Frontal cortex (tissue), 4 donors: ENCODE data around the gene GOLGA8T. TPM values are rescaled to one million over a fixed set of nuclear protein-coding genes. Genes with fewer than 3 reads are reported as not detected.
"Not testable (repeated sequence)": the region's sequence is repeated elsewhere in the genome, so short reads cannot be mapped to it uniquely, and the experiment has no call there.

Experiments
- DNase-seq, 2 donors: peaks; one replicate each; pipeline ENCODE4 v3.0.0; 2012; ENCODE audit warnings: low spot score in 2 of 2
- FAIRE-seq: peaks from 2 replicates; lab custom pipeline; 2012; peaks lifted over from hg19 to GRCh38; lab: Jason Lieb, UNC
- small RNA-seq: library from RNA; depleted of rRNA; stranded (forward); fragments of <200 nt; gene quantifications from one replicate; pipeline ENCODE3, GENCODE V24; 2014
- total RNA-seq: library from RNA; depleted of rRNA; stranded (reverse); fragments of >200 nt; gene quantifications from one replicate; pipeline ENCODE4 v1.2.3, GENCODE V29; 2014
- donor health status: control.
- donor health status: control.
- donor health status: control.

The GOLGA8T gene
- total RNA-seq, 1 donor from 2014 or later, result not detected

DNA sequence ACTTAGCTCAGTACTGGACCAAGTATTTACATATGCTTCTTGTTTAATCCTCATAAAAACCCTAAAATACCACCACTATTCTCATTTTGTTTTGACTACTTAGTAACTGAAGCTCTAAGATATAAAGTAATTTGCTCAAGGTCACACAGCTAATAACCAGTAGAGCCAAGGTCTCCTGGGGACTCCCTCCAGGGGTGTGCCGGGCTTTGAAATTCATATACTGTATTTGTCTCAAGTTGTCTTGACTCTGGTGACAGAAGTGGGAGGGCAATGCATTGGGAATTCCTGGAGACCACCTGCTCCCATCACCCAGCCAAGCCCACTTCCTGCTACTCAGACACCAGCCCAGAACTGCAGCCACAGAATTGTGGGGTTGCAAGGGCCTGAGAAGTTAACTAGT is 54.9 kb downstream of the GOLGA8T start:
- not testable (repeated sequence) for DNase-seq, FAIRE-seq

DNA sequence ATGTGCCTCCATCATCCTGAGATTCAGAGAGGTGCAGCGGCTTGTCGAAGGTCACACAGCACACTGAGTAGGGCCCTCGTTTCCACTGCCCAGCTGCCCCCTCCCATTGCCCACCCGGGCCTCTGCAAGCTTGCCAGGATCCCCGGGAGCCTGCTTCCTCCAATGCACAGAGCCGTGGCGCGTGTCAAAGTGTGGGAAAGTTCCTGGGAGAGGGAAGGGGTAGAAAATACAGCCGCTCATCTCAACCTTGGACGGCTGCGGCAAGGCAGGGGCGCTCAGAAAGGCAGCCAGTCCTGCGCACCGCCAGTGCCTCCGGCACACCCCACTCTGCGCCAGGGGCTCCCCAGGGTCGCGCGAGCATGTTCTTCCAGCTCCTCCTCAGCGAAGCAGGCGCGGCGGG is 56.3 kb downstream of the GOLGA8T start:
- not testable (repeated sequence) for FAIRE-seq, DNase-seq

DNA sequence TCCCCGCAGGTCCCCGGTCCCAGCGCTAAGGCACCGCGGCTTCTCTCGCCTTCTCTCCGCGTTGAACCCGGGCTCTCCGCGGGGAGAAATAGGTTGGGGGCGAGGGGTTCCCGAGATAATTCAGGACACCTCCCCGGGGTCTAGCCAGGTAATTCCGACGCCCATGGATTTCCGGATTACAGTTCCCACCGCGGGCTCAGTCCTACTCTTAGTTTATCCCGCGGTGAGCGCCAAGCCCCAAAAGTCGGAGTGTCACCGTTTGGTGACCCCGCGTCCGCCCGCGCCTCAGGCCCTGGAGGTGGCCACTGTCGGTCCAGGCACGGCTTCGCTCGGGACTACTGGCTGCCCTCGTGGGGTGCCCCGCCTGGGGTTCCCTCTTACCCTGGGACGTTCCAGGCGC is 56.8 kb downstream of the GOLGA8T start:
- not testable (repeated sequence) for FAIRE-seq, DNase-seq

DNA sequence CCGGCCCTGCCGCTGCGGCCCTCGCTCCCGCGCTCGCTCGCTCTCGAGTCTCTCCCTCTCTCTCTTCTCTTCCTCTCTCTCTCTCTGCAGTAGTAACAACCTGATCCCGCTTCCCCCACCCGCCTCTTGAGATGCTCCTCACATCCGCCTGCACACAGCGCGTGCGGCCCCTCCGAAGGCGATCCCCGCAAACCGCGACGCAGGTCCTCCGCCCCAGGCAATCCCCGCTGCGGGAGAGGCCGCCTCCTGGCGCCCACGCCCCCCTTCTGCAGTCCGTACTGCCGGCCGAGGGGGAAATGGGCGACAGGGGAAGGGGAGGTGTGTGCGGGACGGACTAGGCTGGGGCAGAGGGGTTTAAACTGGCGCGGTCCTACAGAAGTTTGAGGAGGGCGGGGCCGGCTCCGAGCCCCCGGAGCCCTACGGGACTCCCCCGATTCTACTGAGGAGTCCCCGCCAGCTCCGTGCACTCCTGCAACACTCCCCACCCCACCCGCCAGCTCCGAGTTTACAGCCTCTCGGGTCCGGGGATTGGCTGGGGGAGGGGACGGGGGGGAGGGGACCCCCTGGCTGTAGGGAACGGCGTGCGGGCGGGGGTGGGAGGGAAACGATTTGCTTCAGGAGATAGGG is 57.4 kb downstream of the GOLGA8T start:
- not testable (repeated sequence) for FAIRE-seq

DNA sequence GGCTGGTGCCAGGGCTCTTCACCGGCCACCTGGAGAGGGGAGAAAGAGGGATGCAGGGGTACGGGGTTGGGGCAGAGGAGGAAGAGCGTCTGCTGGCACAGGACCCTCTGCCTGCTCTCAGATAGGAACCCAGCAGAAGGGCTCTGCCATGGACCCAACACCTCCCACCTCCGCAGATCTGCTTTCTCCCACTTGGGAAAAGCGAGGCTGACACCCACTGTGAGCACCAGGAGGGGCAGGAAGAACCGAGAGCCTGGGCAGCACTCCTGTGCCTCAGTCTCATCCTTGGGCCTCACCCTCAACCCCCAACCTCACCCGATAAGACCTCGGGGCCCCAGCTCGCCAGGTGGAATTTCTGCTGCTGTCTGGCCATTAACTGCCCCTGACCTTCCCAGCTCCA is 58.0 kb downstream of the GOLGA8T start:
- not testable (repeated sequence) for DNase-seq, FAIRE-seq

More for the DNA sequence above, 57.4 kb downstream of the GOLGA8T start:
- not testable (repeated sequence) for DNase-seq

Small RNAs within 50 kb of the gene (small RNA-seq; reads per million reads assigned to genes)
- gene AC120045.2 (not detected), gene RF00096 (not detected), gene RN7SL469P (not detected), gene RN7SL673P (not detected)

Other genes starting within 250 kb of the GOLGA8T start
- gene GOLGA8J, start 52.1 kb upstream of the GOLGA8T start, total RNA-seq, result not detected